CD4-positive, alpha-beta T cell treated with Interleukin-1 beta for 1 hour (primary cell): Measurements from ENCODE around the gene MYBPH.

ENCODE experiments used
- DNase-seq, 2 donors: peaks; one replicate each; pipeline ENCODE4 v3.0.0-alpha.2; 2020 to 2022

MYBPH gene, protein sequence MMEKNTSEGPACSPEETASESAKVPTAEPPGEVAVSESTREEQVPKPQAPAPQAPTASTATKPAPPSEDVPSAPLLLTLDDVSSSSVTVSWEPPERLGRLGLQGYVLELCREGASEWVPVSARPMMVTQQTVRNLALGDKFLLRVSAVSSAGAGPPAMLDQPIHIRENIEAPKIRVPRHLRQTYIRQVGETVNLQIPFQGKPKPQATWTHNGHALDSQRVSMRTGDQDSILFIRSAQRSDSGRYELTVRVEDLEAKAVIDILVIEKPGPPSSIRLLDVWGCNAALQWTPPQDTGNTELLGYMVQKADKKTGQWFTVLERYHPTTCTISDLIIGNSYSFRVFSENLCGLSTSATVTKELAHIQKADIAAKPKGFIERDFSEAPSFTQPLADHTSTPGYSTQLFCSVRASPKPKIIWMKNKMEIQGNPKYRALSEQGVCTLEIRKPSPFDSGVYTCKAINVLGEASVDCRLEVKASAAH

DNA sequence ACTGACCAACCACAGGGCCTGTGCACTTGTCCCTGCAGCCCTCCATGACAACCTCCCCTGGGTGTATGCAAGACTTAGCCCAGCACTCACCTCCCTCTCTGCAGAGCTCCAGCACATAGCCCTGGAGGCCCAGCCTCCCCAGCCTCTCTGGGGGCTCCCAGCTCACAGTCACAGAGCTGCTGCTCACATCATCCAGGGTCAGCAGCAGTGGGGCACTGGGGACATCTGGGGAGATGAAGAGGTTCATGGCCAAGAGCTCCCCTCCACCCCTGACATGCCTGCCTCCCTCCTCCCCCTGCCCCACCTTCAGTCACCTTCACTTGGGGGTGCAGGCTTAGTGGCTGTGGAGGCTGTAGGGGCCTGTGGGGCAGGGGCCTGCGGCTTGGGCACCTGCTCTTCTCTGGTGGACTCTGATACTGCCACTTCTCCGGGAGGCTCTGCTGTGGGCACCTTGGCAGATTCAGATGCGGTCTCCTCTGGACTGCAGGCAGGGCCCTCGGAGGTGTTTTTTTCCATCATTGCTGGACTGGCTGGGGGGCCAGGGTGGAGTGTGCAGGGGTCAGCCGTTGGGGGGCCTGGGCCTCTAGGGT is at the start of gene MYBPH:
Gene MYBPH (minus strand): TSS at position 590 of the 590 bp plus-strand sequence. CDS start 71 bp downstream, at position 519.
- DNase-seq, result no peak

DNA sequence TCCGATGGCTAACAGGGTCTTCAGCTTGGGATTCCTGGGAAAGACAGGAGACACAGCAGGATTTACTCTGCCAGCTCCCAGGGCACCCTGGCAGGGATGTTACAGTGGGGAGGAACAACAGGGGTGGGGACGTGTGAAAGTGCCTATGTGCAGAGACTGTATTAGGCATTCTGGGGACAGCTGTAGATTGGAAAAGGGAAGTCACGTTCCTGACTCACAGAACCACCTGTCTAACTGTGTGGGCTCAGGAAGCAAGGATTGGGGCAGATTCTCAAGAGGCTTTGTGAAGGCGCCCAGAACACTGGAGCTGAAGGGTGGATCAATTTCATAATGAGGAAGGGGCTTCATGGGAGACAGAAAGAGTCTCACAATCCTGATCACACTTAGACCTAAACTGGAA is 49.4 kb upstream of the MYBPH start:
- DNase-seq, result no peak

DNA sequence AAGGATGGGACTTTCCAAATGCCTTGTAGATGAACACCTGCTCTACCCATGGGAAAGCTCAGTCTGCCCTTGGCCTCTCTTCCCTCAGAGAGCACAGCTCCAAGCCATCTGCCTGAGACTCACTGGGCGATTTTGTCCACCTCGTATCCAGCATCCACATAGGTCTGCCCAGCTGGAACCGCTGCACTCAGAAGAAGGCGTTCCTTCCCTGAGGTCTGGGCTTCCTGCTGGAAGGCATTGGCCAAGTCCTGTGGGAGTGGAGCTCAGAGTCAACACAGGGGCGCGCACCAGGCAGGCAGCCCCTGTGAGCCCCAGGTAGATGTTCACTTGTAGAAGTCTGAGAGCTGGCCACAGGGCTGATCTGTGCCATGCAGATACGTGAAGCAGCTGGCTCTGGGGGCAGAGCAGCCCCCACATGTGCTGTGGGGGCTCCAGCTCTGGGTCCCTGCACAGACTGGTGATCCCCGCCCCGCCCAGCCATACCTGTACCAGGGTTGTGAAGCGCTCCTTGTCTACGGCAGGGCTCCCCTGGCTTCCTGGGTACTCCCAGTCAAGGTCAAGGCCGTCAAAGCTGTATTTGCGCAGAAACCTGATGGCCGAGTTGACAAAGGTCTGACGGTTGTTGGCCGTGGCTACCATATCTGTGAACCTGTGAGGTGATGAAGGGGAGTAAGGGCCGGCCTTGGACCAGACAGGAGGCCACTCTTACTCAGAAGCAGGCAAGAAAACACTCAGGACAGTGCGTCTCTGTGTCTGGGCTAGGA is 47.6 kb upstream of the MYBPH start:
- DNase-seq, result no peak

DNA sequence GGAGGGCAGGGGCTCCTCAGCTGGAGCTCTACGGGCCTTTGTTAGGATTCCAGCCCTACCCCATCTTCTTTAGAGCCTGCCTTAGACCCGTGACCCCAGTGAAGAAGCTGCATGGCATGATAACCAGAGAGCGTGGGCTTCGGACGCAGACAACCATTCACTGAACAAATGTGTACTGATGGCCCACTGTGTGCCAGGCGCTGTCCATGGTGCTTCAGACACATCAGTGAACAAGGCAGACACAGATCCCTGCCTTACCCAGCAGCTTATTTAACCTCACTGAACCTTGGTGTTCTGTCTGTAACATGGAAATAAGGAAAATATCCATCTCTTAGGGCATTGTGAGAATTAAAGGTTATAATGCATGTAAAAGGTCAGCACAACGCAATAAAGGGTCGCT is 44.3 kb upstream of the MYBPH start:
- no peak for DNase-seq

DNA sequence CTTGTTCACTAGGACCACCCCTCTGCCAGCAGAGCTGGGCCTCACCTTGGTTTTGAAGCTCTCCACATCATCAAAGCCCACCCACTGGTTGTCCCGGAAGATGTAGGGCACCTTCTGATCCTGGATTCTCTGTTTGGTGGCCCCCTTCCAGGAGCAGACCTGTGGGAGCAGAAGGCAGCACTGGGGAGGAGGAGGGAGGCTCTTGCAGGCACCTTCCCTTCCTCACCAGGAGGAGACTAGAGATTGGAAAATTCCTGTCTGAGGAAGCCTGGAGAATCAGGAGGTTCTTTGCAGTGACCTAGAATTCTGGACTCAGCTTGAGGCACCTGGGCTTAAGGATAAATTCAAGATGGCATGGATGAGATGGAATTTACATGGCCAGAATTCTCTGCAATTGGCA is 43.5 kb upstream of the MYBPH start:
- no peak for DNase-seq

DNA sequence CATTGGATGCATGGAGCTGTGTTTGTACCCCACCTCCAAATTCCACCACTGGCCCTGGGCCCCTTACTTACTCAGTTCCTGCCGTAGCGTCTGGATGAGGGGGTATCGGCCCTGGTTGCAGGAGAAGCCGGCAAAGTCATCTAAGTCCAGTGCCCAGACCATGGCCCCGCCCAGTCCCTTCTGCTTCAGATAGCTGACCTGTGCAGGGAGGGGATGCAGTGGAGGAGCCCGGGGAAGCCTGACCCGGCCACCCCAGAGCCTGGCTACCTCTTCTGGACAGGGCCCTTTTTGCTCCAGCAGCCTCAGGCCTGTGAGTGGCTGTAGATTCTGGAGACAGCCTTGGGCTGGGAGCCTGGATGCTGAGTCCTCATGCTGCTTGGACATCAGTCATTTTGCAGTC is 42.0 kb upstream of the MYBPH start:
- DNase-seq, result no peak

DNA sequence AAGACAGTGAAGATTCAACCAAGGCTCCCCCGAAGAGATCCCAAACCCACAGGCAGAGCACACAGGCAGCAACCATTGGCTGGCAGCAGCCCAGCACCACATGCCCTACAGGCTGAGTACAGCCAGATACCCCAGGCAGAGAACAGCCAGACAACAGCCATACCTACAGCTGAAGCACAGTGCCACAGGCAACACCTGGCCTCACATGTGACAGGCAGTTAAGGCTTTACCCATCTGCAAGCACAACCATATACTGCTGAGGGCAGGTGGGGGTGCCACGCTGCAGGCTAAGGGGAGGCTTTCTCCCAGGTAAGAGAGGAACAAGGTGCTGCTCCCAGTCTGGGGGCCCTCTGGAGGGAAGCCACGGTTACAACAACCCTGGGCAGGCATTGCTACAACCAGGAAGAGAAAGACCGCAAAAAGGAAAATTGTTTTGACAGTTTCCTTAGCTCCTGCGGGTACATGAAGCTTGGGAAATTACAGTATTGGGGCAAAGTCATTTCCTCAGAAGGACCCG is 41.6 kb upstream of the MYBPH start:
- no peak for DNase-seq

DNA sequence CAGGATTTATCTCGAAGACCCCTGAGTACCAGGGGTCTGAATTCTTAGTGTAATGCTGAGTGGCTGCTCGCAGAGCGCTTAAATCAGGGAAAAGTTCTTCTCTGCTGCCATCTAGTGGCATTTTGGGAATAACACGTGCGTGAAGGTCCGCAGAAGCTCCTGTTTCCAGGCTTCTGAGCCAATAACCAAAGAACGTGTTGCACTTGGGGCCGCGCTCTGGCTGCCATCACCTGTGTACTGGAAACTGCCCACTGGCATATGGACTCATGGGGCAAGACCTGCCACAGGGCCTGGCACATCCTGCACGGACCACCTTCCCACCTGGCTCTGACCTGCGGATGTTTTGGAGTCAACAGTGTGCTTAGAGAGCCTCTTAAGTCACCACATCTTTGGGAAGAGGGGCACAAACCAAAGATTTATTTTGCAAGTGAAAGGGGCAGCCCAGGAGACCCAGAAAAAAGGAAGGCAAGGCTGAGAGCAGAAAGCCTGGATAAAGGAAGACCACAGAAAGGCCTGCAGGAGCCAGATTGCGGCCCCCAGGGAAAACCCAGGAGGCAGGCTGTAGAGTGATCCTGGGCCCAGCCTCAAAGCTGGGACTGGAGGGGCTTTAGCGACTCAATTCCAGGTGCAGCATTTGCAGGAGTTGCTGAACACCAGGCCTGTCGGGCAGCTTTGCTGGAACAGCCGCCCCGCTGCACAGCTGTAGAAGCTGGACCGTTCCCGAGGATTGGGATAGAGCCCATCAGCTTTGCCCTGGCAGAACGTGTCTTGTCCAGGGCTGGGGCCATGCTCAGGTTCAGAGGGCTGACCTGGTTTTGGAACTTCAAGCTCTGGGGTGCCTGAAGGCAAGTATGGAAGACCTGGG is 40.9 kb upstream of the MYBPH start:
- peak; percentile 39 to 54 for DNase-seq

DNA sequence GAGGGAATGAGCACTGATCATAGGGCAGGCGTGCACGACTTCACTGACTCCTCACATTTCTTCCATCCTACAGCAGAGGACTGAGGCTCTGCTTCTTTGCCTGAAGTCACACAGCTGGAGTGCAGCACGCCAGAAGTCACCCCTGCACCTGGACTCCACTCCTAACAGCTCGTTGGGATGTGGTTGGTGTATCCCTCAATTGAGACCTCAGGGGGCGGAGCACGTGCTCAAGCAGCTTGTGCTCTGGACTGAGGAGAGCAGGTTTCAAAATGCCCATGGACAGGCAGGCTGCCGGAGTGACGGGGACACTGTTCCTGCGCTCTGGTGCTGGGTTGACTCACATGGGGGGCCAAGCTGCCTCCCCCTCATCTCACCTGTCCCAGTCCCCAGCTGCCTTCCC is 39.9 kb upstream of the MYBPH start:
- DNase-seq, result no peak

DNA sequence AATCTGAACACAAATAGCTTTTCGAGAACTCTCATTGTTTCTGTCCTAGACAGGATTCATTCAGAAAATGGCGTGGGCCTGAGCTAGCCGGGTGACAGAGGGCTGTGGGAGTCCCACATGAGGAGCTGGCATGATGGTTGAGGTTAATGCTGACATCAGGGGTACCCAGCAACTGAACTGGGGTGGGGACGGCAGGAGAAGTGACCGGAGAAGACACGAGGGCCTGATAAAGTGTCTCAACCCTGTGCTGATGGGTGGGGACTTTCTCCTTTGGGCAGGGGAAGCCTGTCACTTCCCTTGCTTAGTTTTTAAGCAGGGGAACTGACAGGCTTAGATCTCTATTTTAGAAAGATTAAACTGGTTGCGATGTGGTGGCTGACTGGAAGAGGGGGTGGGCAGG is 39.2 kb upstream of the MYBPH start:
- DNase-seq, result peak in 1 of 2 donors; percentile 26

DNA sequence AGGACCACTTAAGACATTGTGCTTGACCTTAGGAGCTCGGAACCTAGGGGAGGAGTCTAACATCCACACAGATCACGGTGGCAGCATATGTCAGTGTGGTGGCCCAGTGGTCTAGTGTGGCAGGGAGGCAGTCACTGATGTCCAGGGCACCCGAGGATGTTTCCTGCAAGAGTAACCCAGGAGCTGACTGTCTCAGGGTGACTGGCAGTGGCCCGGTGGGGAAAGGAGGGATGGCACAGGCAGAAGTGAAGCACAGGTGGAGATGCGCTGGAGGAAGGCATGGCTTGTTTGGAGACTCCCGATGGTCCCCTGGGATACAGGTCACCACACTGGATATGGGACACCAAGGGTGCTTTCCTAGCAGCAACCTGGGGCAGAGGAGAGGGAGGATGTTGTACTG is 37.5 kb upstream of the MYBPH start:
- DNase-seq, result no peak

DNA sequence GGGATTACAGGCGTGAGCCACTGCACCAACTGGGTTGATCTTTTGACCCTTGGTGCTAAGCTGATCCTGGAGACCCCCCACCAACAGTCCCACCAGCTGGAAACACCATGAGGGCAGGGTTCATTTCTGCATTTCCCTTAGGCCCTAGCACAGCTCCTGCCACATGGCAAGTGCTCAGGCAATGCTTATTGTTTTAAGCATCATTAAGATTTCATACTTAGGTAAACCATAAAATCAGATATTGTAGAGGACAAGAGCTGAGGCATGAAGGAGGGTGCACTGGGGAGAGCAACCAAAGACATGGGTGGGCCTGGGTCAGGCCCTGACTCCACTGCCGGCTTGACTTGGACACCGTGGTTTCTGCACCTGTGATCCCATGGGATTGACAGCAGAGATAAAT is 36.2 kb upstream of the MYBPH start:
- DNase-seq, result no peak

DNA sequence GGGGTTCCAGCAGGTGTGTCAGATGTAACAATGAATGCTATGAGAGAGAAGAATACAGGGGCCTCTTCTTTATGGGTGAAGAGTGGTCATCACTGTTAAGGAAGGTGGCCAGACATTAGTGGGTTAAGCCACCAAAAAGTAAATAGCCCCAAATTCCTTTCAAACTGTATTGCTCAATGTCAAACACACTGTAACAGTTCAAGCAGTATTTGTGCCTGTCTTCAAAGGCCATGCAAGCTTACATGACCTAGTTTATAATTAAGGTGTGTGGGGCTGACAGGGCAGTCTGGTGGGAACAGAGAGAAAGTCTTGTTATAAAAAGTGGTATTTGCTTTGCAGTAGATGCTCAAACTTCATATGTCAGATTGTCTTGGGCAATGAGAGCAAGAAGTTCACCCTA is 35.4 kb upstream of the MYBPH start:
- no peak for DNase-seq

DNA sequence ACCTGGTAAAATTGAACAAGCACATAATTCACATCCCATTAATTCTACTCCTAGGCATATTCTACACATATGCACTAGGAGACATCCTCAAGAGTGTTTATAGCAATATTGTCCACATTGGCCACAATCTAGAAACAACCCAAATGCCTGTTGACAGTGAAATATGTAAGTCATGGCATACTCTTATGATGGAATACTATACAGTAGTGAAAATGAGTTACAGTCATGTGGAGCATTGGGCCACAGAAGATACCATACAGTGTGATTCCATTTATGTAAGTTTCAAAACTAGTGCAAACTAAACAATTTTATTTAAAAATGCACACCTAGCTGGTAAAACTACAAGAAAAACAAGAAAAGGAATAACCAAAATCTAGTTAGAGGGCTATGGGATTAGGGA is 34.7 kb upstream of the MYBPH start:
- no peak for DNase-seq

DNA sequence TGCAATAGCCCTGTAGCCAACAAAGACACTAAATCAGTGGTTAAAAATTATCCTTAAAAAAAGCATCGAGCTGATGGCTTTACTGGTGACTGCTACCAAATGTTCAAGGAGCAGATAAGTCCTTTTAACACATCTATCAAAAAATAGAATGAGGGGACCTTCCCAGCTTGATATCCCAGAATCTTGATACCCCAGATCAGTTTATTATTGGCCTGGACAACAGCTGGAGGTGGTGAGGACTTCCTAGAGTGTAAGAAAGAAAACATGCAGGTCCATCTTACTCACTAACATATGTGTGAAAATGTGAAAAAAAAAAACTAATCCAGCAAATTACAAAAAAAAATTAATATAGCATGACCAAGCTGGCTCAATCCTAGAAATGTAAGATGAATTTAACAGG is 32.6 kb upstream of the MYBPH start:
- no peak for DNase-seq

DNA sequence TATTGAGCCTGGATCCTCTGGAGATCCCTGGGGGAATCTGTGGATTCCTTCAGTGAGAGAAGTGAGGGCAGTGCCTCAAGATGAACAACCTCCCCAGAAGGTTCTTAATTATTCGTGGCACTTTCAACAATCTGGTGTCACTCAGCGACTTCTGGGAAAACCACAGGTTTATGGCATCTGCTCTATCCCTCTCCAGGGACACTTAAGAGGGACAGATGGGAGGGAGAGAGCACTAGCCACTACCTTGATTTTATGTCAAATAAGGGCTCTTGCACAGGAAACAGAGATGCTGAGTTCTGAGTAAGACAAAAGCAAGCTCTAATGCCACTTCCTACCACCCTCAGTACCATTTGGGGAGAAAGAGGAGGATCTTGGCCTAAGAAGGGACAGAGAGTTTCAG is 32.1 kb upstream of the MYBPH start:
- DNase-seq, result no peak

DNA sequence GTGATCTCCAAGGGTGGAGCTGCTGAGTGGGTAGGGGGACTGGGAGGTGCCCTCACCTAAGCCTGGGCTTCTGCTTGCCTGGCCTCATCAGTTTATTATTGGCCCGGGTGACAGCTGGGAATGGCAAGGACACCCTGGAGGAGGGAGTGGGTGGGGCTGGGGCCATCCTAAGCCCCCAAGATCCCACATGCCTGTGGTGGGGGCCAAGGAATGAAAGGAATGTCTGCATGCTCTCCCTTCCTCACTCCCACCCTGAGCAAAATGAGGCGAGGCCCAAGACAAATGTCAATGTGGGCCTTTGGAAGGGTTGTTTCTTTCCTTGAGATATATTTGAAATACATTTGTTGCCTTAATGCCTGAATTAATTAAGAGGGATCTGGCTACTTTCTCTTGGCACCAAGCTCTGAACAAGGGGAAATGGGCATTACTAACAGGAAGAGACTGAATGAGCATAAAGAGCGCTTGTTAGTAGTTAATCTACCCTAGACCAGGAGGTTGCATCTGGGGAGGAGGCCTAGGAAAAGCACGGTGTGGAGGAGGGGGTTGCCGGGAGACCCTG is 30.6 kb upstream of the MYBPH start:
- no peak for DNase-seq

DNA sequence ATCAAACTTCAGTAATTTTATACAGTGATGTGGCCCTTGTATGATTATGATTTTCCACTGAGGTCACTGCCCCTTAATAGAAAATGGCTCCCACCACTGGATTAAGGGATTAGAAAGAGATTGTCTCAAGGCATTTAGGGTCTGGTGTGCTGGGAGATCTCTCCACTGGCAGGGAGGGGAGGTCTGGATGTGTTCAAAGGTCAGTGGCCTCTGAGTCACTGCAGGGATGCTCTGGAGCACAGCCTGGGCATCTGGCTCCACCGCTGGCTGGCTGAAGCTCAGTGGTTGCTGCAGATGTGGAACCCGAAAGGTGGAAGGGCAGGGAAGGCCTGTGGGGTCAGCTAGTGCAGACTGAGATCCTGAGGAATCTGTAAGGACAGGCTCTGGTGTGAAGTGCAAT is 29.1 kb upstream of the MYBPH start:
- DNase-seq, result no peak

DNA sequence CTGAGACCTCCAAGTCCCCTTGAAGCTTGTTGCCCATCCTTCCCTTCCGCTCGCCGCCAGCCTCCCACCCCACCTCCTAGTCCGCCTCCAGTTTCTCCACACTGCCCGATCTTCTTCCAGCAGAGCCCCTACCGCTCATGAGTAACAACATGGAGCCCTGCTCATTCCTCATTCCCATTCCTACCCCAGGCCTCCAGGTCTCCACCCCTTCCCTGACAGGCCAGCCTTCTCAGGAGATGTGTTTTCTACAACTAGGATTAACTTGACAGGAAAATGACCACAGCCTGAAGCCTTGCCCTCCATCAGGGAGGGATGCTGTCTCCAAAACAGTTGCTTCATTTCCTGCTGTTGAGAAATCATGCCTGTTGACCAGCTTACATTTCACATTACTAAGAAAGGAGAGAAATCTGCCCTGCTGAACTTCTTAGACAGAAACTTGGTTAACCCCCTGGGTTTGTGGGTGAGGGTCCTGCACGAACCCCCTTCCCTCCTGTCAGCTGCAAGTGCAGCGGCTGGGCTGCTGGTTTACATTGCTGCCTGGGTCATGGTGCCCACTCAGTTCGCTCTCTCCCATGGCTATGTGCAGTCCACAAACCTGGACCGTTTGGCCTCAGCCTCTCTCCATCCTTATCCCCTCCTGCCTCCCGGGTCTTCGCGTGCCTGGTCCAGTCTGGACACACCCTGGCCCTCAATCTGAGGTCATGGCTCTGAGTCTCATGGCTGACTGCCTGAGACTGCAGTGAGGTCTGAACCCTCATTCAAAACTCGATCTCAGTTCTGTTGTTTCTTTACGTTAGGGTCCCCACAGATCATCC is 27.0 kb upstream of the MYBPH start:
- no peak for DNase-seq

DNA sequence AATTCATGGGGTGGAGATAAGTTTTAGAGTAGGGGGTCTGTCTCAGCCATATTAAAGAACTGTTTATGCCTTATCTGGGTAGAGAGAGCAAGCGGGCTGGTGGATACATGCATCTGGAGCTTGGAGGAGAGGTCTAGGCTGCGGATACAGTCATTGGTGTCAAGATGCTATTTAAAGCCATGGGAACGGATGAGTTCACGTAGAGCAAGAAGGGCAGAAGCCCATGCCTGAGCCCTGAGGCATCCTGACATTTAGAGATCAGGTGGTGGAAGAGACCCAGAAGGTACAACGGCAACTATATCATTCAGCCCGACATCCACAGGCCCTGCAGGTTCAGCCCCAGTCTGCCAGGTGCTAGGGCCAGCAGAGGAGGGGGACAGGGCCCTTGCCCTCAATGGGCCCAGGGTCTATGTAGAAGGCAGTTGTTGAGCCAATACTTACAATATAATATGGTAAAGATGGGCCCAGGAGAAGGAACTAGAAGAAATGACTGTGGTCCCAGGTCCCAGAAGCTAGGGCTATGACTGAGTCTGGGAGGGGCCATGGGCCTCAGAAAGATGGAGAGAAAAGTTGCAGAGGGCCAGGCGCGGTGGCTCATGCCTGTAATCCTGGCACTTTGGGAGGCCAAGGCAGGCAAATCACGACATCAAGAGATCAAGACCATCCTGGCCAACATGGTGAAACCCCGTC is 26.0 kb upstream of the MYBPH start:
- DNase-seq, result no peak

DNA sequence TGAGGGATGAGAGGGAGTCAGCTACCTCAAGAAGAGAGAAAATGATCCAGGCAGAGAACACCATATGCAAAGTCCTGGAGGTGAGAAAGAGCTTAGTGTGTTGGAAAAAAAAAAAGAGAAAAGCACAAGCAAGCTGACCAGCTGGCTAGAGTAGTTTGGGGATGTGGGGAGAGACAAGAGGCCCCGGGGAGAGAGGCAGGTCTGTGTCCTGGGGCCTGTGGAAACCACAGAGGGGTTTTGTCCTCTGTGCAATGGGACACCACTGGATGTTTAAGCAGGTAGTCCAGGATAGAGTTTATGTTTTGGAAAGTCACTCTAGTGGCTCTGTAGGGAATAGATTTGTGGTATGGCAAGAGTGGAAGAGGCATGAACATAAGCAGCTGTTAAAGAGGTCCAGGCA is 25.3 kb upstream of the MYBPH start:
- no peak for DNase-seq
